Activated T-helper 1 cell treated with anti-CD3 and anti-CD28 coated beads, Interleukin-2, amount 50 U/mL, for 16 hours (primary cell): Measurements from ENCODE around the gene ODAPH.
"Not testable (repeated sequence)": the region's sequence is repeated elsewhere in the genome, so short reads cannot be mapped to it uniquely, and the experiment has no call there.

Experiments used
- DNase-seq, 2 donors: peaks; one replicate each; pipeline ENCODE4 v3.0.0-alpha.2; 2020; ENCODE audit warnings: low read depth in 1 of 2, low spot score in 1 of 2

Gene ODAPH

DNA sequence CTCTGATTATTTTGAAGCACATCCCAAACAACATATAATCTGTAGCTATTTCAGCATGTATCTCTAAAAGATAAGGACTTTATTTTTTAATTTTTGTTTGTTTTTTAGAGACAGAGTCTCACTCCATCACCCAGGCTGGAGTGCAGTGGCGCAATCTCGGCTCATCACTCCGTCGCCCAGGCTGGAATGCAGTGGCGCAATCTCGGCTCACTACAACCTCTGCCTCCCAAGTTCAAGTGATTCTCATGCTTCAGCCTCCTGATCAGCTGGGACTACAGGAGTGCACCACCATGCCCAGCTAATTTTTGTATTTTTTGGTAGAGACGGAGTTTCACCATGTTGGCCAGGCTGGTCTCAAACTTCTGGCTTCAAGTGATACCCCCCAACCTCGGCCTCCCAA lies 11.6 kb upstream of the ODAPH start:
- not testable (repeated sequence) for DNase-seq

DNA sequence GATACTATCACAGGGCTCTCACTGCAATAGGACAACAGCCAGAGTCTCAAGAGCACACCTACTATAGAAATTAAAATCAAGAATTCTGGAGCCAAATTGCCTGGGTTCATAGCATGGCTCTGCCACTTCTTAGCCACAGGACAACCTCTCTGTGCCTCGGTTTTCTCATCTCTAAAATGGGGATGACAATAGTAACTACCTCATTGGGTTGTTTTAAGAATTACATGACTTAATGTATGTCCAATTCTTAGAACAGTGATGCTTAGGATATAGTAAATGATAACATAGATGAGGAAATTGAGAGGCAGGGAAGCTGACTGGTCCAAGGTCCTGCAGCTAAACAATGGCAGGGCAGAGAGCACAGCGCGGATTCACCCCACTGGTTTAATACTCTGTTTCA lies 11.0 kb upstream of the ODAPH start:
- no peak for DNase-seq

GRCh38 chr4:75545526-75545925 lies 10.3 kb upstream of the ODAPH start:
- no peak for DNase-seq

GRCh38 chr4:75547647-75548387 lies 8.0 kb upstream of the ODAPH start:
- DNase-seq, result no peak

DNA sequence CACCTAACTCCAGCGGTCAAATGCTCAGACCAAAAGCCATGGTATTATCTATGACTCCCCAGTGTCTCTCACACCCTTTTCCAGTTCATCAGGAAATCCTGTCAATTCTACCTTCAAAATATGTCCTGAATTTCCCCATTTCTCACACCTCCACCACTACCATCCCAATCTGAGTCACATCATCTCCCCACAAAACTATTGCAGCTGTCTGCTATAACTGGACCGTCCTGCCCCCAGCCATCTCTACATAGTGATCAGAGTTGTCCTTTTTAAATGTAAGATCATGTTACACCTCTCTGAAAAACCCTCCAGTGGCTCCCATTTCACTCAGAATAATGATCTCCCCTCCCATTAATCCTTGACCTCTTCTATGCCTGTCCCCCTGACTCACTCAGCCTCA lies 6.8 kb upstream of the ODAPH start:
- no peak for DNase-seq

DNA sequence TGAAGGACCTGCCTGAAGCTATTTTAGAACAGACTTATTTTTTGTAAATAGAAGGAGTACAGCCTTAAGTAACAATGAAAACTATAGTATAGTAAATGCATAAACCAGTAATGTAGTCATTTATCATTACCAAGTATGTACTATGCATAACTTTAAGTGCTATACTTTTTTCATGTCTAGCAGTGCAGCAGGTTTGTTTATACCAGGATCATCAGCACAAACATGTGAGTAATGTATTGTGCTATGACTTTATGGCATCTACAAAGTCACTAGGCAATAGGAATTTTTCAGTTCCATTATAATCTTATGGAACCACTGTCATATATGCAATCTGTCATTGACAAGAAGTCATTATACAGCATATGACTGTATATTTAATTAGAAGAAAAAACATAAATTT lies 3.4 kb upstream of the ODAPH start:
- no peak for DNase-seq

DNA sequence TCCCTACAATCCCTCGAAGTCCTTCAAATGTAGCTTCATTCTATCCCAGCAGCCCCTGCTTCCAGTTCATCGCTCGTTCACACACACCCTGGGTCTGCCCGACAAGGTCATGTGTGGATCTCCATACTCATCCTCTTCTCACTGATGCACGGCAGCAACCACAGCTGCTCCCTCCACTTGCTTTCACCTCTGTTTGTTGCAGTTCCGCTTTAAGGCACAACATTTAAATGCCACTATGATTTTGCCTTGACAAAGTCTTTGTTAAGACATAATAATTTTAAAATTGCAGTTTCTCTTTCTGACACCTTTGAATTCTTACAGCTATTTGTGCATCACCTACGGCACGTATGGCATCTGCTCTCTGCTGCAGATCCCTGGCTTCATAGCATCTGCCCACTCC lies 1.8 kb downstream of the ODAPH start:
- DNase-seq, result no peak

- no peak for DNase-seq
Observed at GRCh38 chr4:75561789-75562188, 5.9 kb downstream of the ODAPH start.

- DNase-seq, result no peak
Observed at GRCh38 chr4:75564023-75564422, 8.2 kb downstream of the ODAPH start.

DNA sequence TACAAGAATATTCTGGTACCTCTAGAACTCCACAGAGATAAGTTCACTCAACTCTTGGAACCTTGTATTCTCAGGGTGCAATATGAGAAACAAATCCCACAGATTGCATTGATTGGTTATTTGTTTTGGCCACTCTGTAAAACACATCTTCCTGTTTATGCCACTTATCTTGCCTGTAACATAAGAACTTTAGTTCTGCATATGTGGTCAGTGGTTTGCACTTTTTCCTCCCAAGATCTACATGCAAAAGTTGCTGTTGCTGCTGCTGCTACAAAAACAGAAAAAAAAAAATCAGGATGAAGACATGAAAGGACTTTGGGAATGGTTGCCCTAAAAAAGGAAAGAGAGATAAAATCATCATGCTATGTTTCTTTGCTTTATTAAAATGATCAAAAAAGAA lies 9.6 kb downstream of the ODAPH start:
- no peak for DNase-seq

DNA sequence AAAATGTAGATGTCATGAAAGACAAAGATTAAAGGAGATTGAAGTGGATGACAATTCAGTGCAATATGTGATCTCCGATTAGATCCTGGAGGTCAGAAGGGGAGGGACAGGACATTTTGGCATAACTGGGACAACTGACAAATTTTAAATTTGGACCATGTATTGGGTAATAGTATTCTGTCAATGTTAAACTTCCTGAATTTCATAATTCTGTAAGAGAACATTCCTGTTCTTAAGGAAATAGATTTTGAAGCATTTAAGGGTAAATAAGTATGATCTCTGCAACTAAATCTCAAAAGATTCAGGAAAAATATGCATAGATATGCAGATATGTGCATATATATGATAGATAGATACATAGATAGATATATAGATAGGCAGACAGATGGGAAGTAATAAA lies 11.0 kb downstream of the ODAPH start:
- DNase-seq, result no peak

- DNase-seq, result no peak
Observed at GRCh38 chr4:75567725-75568124, 11.9 kb downstream of the ODAPH start.

DNA sequence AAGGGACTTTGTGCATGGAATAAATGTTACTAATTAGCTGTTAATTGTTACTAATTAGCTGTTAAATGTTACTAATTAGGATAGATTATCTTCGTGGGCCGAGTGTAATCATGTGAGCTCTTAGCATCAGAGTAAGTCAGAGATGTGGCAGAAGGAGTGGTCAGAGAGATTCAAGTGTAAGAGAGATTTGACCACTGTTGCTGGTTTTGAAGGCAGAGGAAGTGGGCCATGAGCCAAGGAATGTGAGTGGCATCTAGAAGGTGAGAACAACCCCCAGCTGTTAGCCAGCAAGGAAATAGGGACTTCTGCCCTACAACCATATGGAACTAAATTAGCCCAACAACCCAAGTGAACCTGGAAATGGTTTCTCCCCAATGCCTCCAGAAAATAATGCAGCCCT lies 28.2 kb downstream of the ODAPH start:
- DNase-seq, result no peak

- no peak for DNase-seq
Observed at GRCh38 chr4:75593393-75593792, 37.5 kb downstream of the ODAPH start.

- DNase-seq, result no peak
Observed at GRCh38 chr4:75596061-75596460, 40.2 kb downstream of the ODAPH start.

GRCh38 chr4:75598390-75598789 lies 42.5 kb downstream of the ODAPH start:
- DNase-seq, result no peak

DNA sequence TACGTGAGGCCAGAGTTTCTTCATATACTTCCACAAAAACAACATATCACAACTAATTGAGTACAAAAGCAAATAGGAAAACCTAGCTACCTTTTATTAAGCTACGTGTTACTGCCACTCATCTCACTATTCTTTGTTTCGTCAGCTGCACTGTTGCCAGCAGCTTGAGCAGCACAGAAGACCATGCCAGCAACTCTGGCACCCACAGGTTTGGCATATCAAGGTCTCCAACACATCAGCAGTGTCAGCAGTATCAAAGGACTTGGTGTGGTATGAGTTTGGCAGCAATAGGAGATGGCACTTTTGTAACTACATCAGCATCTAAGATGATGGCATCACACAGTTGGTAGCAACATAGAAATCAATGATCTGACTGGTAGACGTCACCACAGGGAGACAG lies 43.8 kb downstream of the ODAPH start:
- no peak for DNase-seq

DNA sequence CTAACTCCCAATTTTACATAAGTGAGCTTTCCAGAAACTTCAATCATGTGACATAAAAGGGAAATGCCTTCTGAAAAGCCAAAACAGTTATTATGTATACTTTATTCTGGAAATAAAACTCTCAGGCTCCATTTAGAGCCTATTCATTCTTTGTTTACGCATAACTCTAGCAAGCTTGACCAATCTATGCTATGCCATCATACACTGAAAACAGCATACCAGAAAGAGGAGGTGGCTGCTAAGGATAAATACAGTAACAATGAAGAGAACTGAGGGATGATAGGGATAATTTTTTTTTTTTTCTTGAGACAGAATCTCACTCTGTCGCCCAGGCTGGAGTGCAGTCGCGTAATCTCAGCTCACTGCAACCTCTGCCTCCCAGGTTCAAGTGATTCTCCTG lies 50.1 kb downstream of the ODAPH start:
- no peak for DNase-seq

DNA sequence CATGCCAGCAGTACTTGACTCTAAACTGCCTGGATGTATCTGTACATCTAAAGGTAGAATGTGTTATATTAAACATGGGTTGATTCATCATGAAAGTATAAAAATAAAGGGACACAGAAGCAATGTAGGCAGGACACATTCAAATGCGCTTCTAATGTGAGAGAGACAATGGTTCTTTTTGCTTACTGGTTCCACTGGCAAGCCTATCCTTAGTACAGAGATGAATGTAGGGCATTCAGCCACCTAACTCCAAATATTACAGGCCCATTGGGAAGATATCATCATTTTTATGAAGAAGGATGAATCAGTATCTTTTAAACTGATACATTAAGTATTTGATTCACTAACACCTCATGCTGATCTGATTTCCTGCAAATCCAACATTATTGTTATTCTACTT lies 56.4 kb downstream of the ODAPH start:
- no peak for DNase-seq
